Natural killer cell (primary cell): ENCODE data around the gene PPP4C. TPM values are rescaled to one million over a fixed set of nuclear protein-coding genes. Genes with fewer than 3 reads are reported as not detected.

ENCODE experiments used
- ATAC-seq, 3 donors: fragments of 150-1000 bp in 2 of 3; fragments of 200-7000 bp in 1 of 3; cut with Tn5 transposase; 1 replicate in 1 of 3; 2 replicates in 2 of 3; pipeline ENCODE4 v1.10.0; 2021; ENCODE audit warnings: mild to moderate bottlenecking in 2 of 3, moderate library complexity in 2 of 3
- DNase-seq, 2 donors: peaks; one replicate each; pipeline versions ENCODE4 v3.0.0 to v3.0.0-alpha.2; 2013 to 2021; ENCODE audit warnings: mixed read lengths in 1 of 2
- H3K27ac ChIP-seq: one replicate; pipeline ENCODE4 v1.5.1; 2013; ENCODE audit warnings: mild to moderate bottlenecking, low read length
- H3K27me3 ChIP-seq: one replicate; pipeline ENCODE4 v1.6.1; 2013; ENCODE audit warnings: low read length; ENCODE audit not compliant: control insufficient read depth, insufficient read depth
- H3K36me3 ChIP-seq: one replicate; pipeline ENCODE4 v1.6.1; 2013; ENCODE audit warnings: low read length; ENCODE audit not compliant: control insufficient read depth, insufficient read depth
- H3K4me1 ChIP-seq: one replicate; pipeline ENCODE4 v1.6.1; 2013; ENCODE audit warnings: low read length; ENCODE audit not compliant: control insufficient read depth, insufficient read depth
- H3K4me3 ChIP-seq: one replicate; pipeline ENCODE4 v1.5.1; 2013; ENCODE audit warnings: low read length
- H3K9me3 ChIP-seq: one replicate; pipeline ENCODE4 v1.6.1; 2013; ENCODE audit warnings: low read length; ENCODE audit not compliant: control insufficient read depth, insufficient read depth
- H3K27ac Mint-ChIP-seq, 2 donors: one replicate each; pipeline ENCODE4 v1.8.0; 2022; ENCODE audit warnings: mild to moderate bottlenecking in 2 of 2, mixed read lengths in 2 of 2, moderate library complexity in 1 of 2
- H3K27me3 Mint-ChIP-seq, 2 donors: one replicate each; pipeline ENCODE4 v1.8.0; 2022; ENCODE audit warnings: low read depth in 2 of 2, mixed read lengths in 2 of 2
- H3K36me3 Mint-ChIP-seq: one replicate; pipeline ENCODE4 v1.8.0; 2022; ENCODE audit warnings: mixed read lengths
- H3K4me1 Mint-ChIP-seq, 2 donors: one replicate each; pipeline ENCODE4 v1.8.0; 2022; ENCODE audit warnings: mixed read lengths in 2 of 2
- H3K4me3 Mint-ChIP-seq: one replicate; pipeline ENCODE4 v1.8.0; 2022; ENCODE audit warnings: mild to moderate bottlenecking, moderate library complexity, mixed read lengths
- H3K9me3 Mint-ChIP-seq, 2 donors: one replicate each; pipeline ENCODE4 v1.8.0; 2022; ENCODE audit warnings: mixed read lengths in 2 of 2
- CTCF ChIP-seq: fragments of 200-600 bp; IDR thresholded peaks from one replicate; pipeline ENCODE4 v1.8.0; 2022; ENCODE audit warnings: antibody characterized with exemption
- WGBS: methylation state at CpG from one replicate; pipeline ENCODE4 v1.1.7; 2013; ENCODE audit warnings: missing lambda C conversion rate; ENCODE audit not compliant: insufficient coverage; 5-methylcytosine and 5-hydroxymethylcytosine counted together
- intact Hi-C: fragments of 100-400 bp; cut with micrococcal nuclease; formaldehyde crosslinking; loops from one replicate; pipeline ENCODE4 v1.14.2; 2022
- total RNA-seq, 4 donors: library from RNA; stranded (reverse); fragments of 120-200 nt in 1 of 4; gene quantifications; one replicate each; pipeline versions ENCODE4 v1.2.3 to v1.2.4, GENCODE V29; 2013 to 2022

PPP4C gene
- total RNA-seq, 3 donors from 2014 or later (not counting 1 experiment from before 2014, with no cell fraction given), result 119 to 132 (median 130) TPM

- no peaks in the 10 kb centered on the region for H3K9me3 ChIP-seq
- Mint-ChIP-seq H3K9me3 (no peaks in the 10 kb centered on the region), H3K36me3 (peaks cover 7% of the 10 kb centered on the region), H3K4me3 (no peak overlapping the region), H3K27ac (no peak overlapping the region), H3K27me3 (no peaks in the 10 kb centered on the region), H3K4me1 (no peaks in the 10 kb centered on the region)
- no peak for TF ChIP-seq CTCF
- no peak overlapping the region for H3K4me3 ChIP-seq
- ATAC-seq, result no peak
- intact Hi-C loops, result no loop called here
- no peaks in the 10 kb centered on the region for H3K27me3 ChIP-seq
- DNase-seq, result no peak
- H3K36me3 ChIP-seq, result peaks cover 10% of the 10 kb centered on the region
- WGBS, result 94% methylated on average over 6 of the region's 6 CpGs
- H3K27ac ChIP-seq, result no peak overlapping the region
- no peaks in the 10 kb centered on the region for H3K4me1 ChIP-seq
Observed at GRCh38 chr16:30104492-30104891, 28.7 kb downstream of the PPP4C start.

DNA sequence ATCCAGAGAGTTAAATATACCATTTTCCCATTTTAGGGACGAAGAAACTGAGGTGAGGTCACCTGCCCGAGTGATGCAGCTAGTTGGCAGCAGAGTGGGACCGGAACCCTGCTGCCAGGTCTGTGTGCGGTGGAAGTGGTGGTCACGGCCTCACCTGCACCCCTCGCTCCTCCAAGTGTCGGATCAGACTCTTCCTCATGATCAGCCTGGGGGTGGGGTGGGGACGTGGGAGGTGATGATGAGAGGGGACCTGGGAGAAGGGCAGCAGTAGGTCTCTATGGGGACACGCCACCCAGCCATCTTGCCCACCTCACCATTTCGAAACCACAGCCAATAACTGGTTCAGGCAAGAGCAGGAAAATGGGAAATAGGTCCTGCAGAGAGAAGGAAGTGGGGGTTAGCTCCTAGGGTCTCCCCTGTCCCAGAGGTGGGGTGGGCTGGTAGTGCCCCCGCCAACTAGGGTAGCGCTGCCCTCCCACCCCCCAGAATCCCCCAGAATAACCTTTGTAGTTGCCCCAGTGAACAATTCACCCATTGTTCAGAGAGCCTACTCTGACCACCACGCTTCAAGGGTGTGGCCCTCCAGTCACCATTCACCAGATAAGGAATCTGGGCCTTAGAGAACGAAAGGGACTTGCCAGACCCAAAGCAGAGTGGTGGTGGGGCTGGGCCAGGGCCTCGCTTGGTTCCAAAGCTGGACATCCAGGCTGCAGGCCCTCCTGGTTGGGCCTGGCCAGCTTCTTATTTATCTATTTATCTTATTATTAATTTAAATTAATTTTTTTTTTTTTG is 32.5 kb downstream of the PPP4C start:
- no peak overlapping the region for H3K27ac Mint-ChIP-seq
- 94% methylated on average over 12 of the region's 15 CpGs for WGBS

DNA sequence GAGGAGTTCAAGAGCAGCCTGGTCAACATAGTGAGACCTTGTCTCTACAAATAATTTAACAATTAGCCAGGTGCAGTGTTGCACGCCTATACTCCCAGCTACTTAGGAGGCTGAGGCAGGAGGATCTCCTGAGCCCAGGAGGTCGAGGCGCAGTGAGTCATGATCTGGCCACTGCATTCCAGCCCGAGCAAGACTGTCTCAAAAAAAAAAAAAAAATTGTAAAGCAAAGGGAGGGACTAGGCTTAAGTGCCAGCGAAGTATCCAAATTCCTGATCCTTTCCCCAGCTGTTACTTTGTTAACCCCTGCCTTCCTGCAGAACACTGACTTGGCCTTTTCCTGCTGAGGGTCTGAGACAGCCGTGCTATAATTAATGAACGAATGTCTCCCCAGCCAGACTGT is 34.9 kb downstream of the PPP4C start:
- intact Hi-C loops, result no loop called here
- Mint-ChIP-seq H3K27ac (no peak overlapping the region), H3K4me1 (peaks cover 0 to 6% of the 10 kb centered on the region in 2 donors), H3K9me3 (no peaks in the 10 kb centered on the region), H3K4me3 (no peak overlapping the region), H3K27me3 (no peaks in the 10 kb centered on the region), H3K36me3 (peaks cover 7% of the 10 kb centered on the region)
- Histone ChIP-seq H3K4me3 (no peak overlapping the region), H3K27ac (no peak overlapping the region), H3K36me3 (peaks cover 16% of the 10 kb centered on the region), H3K9me3 (no peaks in the 10 kb centered on the region), H3K27me3 (no peaks in the 10 kb centered on the region), H3K4me1 (no peaks in the 10 kb centered on the region)
- DNase-seq (no peak), ATAC-seq (no peak)
- WGBS, result 98% methylated on average over 6 of the region's 7 CpGs
- TF ChIP-seq CTCF, result no peak

More for the DNA sequence above, 32.5 kb downstream of the PPP4C start:
- intact Hi-C loops, result no loop called here
- Histone ChIP-seq H3K27me3 (no peaks in the 10 kb centered on the region), H3K36me3 (peaks cover 12% of the 10 kb centered on the region), H3K27ac (no peak overlapping the region), H3K4me1 (no peaks in the 10 kb centered on the region), H3K4me3 (no peak overlapping the region), H3K9me3 (no peaks in the 10 kb centered on the region)
- peaks cover 14% of the 10 kb centered on the region for H3K36me3 Mint-ChIP-seq
- DNase-seq (no peak), ATAC-seq (no peak)
- H3K4me3 Mint-ChIP-seq, result no peak overlapping the region
- no peaks in the 10 kb centered on the region for H3K27me3 Mint-ChIP-seq
- H3K4me1 Mint-ChIP-seq, result peaks cover 0 to 5% of the 10 kb centered on the region in 2 donors
- no peaks in the 10 kb centered on the region for H3K9me3 Mint-ChIP-seq
- TF ChIP-seq CTCF, result no peak
